Measurements from ENCODE around the gene GNAZ.
"Not testable (repeated sequence)": the region's sequence is repeated elsewhere in the genome, so short reads cannot be mapped to it uniquely, and the experiment has no call there.

The GNAZ gene

DNA sequence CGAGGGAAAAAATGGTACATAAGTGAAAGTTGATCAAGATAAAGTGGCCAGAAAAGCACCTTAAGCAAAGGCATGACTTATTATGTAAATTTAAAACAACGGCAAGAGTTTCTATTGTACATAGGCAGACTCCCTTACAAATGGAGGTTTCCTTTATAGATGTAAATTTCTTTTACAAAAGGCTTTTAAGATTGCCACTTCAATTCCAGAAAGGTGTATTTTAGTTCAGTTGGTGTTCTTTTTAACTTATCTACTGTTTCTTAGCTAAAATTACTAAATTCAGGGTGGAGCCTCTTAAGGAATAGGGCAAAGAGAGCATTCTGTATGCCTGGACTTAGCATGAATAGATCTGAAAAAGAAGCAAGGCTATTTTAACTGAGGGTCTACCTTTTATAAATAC is 24.9 kb upstream of the GNAZ start:
- no peak for DNase-seq

DNA sequence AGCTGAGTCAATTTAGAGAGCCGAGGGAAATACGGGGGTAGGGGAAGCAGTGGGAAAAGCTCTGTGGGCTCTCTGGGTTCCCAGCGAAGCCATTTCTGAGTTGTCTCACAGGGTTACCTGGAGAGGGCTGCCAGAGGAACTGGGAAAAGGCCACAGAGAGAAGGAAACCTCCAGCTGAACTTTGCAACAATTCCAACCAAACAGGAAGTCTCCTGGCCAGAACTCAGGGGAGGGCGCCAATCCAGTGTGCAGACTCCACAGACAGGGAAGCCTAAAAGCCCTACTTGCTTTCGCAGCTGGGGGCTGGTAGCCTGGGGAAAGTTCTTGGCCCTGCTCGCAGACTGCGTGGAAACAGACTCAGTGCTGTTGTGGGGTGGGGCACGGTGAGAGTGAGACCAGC is 23.1 kb upstream of the GNAZ start:
- no peak for DNase-seq

DNA sequence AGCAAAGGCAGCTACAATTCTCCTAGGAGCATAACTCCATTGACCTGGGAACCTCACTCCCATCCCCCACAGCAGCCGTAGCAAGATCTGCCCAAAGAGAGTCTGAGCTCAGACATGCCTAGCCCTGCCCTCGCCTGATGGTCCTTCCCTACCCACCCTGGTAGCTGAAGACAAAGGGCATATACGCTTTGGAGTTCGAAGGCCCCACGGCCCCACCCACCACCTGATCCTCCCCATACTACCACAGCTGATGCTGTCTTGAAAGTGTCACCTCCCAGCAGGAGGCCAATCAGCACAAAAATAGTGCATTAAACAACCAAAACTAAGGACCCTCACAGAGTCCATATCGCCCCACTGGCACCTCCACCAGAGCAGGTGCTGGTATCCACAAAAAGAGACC is 22.6 kb upstream of the GNAZ start:
- DNase-seq = no peak

DNA sequence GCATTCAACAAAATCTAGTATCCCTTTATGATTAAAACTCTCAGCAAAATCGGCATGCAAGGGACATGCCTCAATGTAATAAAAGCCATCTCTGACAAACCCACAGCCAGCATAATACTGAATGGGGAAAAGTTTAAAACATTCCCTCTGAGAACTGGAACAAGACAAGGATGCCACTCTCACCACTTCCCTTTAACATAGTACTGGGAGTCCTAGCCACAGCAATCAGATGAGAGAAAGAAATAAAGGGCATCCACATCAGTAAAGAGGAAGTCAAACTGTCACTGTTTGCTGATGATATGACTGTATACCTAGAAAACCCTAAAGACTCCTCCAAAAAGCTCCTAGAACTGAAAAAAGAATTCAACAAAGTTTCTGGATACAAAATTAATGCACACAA is 19.8 kb upstream of the GNAZ start:
- DNase-seq = not testable (repeated sequence)

DNA sequence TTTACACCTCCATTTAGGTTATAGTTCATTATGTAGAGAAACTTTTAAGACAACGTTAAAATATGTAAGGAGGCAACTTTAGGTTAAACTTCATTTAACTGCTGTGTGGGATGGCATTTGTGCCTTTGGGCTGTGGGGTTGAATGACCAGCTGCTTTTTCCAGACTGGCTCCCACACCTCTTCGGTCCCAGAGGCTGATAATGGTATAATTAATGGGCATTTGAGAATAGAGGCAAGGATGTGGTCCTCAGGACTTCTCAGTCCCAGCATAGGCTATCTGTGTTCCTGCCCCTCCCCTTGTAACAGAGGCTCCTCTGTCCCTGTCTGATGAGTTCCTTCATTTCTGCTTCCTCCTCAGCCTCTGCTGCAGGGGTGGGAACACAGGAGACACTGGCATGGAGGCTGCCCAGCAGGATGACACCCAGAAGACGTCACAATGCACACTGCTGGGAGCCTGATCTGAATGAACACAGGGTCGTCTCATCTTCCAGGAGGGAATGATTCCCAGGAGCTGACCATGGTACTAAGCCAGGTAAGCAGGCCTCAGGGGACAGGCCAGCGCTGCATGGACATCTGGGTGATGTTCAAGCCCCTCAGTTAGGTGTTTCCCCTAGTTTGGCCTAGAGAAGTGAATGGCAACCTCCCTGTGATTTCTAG is 17.1 kb upstream of the GNAZ start:
- no peak for DNase-seq

DNA sequence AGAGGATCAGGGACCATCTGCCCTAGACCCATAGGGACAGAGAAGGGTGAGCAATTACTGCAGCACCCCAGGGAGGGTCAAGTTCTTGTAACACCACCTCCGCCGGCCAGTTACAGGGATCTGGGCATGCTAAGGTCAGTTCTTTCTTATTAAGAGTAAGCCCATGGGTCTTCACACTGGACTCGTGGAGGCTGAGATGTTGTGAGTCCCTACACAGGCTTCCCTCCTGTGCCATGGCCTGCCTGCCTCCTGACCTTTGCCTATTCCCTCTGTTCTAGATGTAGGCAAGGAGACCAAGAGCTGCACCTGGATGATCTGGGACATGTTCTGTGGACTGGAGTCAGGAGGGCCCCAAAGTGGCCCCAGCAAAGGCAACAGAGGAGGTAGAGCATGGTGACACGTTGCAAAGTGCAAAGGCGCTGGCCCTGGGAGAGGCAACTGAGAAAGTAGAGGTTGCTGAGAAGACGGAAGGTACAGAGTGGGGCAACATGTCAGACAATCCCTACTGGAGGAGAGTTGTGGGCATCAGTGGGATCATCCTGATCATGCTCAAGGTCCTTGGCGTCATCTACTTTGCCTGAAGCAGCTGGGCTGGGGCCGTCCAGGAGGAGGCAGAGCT is 16.3 kb upstream of the GNAZ start:
- DNase-seq = no peak

DNA sequence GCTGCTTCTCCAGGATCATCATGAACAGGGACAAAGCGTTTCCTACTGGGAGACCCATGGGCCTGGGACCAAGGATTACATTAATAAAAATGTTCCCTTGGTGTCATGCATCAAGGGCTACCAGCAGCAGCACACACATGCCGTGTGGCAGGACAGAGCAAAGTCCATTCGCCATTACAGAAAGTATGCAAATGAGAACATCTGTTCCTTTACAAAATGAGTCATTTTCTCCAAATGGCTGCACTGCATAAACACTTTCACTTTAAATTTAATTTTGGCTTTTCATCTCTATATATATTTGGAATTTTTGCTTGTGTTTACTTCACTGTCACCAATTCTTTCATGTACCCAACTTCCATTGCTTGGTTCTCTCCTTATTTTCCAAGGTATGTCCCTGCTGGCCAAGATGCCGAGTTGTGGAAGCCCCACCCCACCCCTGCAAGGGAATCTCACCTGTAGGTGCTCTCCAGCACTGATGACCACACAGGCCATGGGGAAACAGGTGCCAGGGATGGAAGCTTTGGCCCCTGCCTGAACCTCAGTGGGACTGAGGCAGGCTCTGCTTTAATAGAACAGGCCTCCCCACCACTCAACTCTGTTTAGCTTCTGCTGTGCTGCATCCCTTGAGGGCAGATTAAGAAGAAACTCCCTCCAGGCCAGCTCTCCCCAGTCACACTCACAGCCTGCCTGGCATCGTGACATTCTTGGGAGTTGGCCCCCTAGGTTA is 15.6 kb upstream of the GNAZ start:
- DNase-seq = peak in 1 of 2 donors; percentile 7

DNA sequence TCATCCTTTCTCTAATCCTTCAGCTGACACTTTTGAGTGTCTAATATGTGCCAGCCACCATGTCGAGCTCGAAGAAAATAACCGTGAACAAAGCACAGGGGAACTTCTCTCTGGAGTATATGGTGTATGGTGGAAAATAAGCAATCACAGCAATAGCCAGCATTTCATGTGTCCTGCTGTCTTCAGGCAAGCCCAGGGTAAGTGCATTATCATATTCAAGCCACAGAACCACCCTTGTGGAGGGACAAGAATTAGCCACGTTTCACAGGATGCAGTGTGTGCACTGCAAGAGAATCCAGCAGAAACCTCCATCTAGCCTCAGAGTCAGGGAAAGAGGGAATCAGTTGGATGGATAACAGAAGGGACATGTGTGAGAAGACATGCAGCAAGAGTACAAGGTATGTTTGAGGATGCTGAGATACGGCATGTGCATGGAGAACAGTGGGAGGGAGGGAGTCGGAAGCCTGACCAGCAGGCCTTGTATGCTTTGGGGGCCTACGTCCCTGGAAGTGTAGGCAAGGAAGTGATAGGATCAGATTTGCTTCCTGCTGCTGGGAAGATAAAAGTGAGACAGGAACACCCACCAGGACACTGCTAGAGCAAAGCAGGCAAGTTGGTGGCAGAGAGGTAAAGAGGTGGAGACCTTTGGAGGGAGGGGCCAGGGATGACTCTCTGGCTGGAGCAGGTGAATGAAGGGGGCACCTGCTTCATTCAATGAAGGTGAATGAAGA is 14.7 kb upstream of the GNAZ start:
- no peak for DNase-seq

DNA sequence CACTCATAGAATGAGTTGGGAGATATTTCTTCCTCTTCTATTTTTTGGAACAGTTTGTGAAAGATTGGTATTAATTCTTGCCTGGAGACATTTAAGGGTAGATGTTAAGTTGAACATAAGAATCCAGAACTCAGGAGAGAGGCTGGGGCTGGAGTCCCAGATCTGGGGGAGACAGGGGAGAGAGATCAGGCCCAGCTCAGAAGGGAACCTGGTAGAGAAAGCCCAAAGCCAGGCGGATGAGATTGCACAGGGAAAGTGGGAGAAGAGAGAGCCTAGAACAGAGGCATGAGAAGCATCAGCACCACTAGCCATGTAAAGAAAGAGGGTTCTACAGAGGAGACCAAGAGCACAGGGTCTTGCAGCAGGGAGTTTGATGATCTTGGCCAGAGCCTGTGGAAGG is 13.0 kb upstream of the GNAZ start:
- no peak for DNase-seq

DNA sequence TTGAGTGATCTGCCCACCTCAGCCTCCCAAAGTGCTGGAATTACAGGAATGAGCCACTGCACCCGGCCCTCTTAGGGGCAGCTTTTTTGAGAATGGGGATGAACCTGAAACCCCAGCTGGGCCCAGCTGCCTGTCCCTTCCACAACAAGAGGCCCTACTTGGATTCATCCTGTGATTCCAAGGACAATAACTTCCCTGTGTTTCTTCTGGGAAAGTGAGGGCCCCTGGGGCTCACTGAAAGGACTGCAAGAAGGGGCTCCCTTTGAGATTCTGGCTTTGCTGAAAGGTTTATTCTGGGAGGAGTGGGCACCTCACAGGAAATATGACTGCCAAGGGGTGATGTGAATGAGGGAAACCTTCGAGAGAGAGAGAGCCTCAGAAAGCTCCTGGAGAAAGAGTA is 12.3 kb upstream of the GNAZ start:
- DNase-seq = no peak

DNA sequence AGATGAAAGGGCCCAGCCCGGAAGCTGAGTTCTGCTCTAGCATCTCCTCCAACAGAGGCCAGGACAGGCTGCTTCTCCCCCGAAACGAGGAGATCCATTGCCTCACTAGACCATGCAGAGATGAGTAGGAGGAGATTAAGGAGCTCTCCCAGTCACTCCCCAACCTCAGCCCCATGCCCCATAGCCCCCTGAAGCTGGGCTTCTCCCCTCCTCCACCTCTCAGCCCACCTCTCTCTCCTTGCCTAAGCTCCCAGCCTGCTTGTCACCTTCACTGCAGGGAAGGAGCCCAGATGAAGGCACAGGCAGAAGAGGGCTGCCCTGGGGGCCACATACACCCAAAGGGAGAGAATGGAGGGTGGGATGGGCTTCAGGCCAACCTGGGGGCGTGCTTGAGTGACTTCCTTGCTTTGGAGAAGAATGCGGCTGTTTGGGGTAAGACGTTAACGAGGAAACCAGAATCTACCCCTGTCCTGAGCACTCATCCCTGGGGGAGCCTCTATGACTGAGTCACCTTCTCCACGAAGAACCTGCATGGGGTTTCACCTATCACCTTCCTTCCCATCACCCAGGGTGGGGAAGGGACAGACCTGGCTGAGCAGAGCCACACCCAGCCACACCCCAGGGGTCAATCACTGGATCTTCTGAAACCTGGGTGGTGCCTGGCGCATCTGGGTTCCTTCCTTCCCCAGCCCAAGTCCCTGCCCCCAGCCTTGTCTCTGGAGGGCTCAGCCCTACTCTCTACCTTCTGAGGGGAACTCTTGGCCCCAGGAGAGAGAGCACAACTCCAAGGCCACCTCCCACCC is 11.6 kb upstream of the GNAZ start:
- peak in 1 of 2 donors; percentile 7 for DNase-seq

DNA sequence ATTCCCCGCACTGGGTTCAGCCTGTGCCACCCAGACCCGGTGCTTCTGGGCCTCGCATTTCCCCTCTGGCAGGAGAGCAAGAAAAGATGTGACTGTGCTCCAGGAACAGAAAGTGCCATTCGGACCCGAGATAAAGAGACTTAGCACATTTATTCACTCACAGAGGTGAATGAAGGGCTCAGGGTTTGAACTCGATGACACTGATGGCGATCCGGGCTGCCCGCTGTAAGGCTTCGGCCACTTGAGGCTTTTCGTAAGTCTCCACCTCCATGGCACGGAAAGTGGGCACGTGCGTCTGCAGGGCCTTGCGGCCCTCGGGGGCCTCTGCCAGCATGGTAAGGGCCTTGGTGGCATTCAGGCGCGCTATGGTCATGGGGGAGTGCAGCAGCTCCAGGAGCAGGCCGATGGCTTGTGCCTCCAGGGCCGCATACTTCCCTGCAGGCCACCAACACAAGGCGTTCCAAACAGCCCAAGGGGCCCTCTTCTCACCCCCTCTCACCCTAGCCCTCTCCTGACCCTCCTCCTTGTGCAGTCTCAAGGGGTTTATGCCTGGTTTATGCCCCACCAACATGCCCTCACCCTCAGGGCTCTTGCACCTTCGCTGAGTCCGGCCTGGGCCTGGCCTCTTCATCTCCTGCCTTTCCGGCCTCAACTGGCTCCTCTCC is 10.9 kb upstream of the GNAZ start:
- DNase-seq = peak in 1 of 2 donors; percentile 7

DNA sequence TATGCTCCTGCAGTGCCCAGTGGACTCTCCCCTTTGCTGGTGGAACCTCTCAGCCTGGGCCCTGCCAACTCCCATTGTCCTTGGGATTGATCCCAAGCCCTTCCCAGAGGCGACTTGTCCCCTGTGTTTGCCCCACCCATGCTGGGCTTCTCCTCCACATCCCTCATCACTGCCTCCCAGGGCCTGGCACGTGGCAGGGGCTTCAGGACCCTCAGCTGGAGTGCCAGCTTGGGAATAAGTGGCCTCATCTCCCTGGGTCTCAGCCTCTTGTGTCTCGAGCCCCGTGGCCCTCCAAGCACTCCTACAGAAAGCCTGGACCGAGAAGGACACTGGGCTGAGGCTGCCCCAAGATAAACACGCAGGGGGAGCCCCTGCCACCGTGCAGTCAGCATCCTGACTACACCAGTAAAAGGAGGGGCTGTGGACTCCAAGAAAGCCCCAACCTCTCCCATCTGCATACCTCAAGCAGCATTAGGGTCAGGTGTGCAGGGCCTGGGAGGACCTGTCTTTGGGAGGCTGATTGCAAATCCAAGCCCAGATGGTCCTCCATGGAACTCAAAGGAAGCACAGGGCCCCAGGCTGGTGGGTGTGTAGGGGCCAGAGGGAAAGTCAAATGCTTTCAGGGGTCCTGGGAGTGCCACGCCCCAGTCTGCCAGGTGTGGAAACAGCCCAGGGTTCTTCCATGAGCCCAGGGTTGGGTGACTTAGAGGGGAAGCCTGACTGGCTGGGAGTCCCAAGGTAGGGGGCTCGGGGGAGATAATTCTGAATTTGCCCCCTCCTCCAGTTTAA is 9.5 kb upstream of the GNAZ start:
- peak in 1 of 2 donors; percentile 9 for DNase-seq

DNA sequence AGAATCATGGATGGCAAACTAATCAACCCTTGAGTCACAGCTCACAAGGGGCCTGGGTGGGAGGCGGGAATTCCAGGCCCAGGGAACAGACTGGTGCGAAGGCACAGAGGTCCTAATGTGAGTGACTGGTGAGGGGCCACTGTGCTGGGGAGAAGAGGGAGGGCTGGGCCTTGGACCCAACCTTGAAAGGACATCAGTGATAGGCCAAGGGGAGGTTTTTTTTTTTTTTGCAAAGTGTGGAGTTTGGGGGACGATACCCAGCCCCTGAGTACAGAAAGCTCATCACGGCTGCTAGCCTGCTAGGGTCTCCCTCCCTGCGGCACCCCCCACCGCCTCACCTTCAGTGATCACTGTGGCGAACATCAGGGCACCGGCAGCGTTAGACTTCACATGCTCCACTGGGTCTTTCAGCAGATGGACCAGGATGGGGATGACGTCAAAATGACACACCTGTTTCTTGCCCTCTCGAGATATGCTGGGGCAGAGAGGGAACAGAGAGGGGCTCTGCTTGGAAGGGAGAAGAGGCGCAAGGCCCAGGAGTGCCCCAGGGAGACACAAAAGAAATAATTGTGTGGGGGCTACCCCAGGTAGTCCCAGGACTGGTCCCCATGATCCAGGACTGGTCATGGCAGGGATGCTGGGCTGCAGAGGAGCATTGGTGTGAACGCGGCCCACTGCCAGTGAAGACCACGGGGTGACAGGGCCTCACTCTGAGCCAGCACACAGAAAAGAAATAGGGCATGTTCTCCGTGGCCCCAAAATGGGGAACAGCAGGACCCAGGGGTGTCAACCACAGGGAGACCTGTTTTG is 8.6 kb upstream of the GNAZ start:
- peak in 1 of 2 donors; percentile 9 for DNase-seq

DNA sequence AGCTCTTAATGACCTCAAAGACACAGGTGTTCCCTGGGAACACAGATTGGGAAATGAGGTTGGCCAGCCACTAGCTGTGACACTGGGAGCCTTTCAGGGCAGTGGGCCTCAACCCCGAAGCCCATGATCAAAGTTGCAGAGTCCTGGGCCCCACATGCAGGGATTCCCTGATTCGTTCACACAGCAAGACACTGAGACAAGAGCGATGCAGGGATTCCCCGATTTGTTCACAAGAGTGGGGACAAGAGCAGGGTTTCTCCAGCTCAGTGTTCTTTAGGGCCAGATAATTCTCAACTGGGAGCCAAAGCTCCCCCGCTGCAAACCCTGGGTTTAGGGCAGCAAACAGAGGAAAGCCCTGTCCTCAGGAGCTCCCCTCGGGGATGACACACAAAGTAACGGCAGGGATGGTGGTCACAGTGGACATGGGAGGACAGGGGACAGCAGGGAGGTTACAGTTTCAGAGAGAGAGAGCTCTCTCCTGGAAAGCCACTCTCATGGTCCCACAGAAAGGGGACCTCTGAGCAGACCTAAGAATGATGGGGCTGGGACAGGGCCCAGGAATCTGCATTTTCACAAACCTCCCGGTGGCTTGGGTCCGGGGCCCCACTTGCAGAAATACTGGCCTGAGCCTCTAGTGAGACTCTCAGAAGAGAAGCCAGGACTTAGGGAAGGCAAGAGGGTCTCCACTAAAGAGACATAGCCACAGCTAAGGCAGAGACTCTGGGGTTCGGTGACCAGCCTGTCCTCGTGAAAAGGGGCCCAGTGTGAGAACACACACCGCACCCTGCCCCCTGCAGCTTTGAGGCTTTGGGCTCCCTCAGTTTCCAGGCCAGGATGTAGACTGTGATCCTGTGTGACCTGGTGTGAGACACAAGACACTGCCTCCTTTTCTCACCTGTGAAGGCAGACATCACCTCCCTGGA is 7.4 kb upstream of the GNAZ start:
- DNase-seq = peak in 1 of 2 donors; percentile 6

DNA sequence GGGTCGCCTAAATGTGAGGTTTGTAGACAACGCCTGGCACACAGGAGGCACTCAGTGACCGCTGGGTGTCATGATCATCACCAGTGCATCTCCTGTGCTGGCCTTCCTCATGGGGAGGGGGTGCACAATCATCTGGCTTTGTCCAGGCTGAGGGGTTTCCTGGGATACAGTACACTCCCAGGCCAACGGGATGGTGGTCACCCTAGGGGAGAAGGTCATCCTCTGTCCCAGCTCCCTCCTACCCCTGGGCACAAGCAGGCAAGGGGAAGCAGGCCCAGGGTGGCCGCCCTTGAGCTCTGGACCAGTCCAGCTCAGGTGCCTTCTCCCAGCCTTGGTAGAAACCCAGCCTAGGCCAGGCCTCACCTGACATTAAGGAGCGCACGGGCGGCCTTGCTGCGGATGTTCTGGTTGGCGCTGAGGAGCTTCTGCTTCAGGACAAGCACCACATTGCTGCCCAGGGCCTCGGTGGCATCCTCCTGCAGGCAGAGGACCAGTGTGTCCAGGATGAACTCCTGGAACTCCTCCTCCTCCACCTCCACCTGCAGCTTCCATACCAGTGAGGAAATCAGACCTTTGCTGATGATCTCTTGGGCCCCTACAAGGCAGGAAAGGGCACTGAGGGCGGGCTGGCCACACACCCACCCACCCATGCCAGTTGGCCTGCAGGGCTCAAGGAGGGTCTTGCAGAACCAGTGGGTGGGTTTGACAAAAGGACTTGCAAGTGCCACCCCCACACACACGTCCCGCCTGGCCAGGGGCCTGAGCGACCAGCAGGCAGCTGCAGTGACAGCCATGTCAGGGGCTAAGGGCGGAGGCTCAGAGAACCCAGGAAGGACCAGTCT is 6.6 kb upstream of the GNAZ start:
- DNase-seq = peak in 1 of 2 donors; percentile 10

DNA sequence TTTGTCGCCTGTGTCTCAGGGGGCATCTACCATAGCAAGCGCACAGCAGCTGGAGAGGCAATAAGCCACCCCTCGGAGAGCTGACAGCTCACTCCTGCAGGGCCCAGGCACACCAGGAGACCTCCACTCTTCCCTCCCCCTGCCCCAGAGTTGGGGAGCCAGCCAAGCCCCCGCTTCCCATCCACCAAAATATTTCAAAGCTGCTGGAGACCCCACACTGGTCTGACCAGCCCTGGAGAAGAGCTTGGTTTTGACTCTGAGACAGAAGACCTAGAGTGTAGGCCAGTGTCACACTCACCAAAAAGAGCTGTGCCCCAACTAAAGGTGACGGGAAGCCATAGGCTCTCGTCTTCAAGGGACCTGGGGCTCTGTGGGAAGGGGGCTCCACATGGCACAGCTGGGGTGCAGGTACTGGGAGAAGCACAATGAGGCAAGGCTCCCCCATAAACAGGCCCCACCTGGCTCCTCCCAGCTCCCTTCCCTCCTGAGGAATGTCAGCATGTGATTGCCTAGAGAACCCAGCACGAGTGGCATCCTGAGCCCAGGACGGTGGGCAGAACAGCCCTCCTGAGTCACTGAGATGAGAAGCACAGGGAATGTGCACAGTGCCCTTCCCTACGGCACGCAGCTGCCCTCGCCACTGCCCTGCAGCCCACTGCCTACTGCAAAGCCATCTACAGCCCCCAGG is 5.8 kb upstream of the GNAZ start:
- peak in 1 of 2 donors; percentile 9 for DNase-seq

DNA sequence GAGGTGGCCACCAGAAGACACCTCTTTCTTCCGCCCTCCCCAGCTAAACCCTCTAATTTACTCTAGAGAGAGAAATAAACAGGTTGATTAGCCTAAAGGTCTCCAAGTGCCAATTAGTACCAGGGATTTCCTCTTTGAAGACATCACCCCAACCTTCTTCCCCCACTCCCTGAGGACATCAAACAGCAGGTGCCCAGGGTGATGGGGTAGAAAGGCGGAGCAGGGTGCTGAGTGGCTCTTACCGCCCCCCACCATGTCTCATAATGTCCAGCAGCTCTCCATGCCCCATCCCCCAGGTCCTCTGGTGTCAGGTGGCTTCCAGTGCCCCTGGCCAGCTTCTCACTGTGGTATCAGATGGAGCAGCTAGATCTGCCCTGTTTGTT is 5.3 kb upstream of the GNAZ start:
- peak in 1 of 2 donors; percentile 9 for DNase-seq
